Transverse colon (tissue), 4 donors: ENCODE results near the gene GRIN2C.

Experiments
- POLR2A ChIP-seq: fragments of 450-650 bp; IDR thresholded peaks from one replicate; pipeline ENCODE4 v1.6.1; 2016; ENCODE audit warnings: antibody characterized with exemption, mild to moderate bottlenecking, moderate library complexity
- POLR2AphosphoS5 ChIP-seq, 3 donors: sonication (generic); formaldehyde crosslinking; IDR thresholded peaks; one replicate each; pipeline ENCODE4 v1.6.1; 2016; ENCODE audit warnings: antibody characterized with exemption in 3 of 3
- TF ChIP-seq, protein P1 (sequence below), 5 experiments: fragments of 200-600 bp in 3 of 5; fragments of 450-650 bp in 2 of 5; sonication (generic) in 3 of 5; IDR thresholded peaks; 1 replicate in 2 of 5; 2 replicates in 3 of 5; pipeline ENCODE4 v1.5.1; 2016 to 2017; ENCODE audit warnings: antibody characterized with exemption in 5 of 5, inconsistent platforms in 3 of 5, mild to moderate bottlenecking in 2 of 5, moderate library complexity in 1 of 5

DNA sequence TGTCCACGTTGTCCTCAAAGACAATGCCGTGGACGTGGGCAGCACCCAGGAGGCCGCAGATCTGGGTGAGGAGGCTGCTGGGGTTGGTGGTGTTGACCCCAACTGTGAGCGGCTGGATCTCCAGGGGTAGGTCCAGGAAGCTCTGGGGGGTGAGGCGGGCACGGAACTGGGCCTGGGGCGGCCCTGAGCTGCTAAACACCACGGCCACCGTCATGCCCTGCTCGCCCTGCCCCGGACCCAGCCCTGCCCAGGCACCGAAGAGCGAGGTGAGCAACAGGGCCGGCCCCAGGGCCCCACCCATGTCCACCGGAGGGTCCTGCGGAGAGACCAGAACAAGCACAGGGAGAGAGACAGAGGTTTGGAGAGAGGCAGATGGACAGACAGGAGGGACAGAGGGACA lies 4.9 kb downstream of the GRIN2C start:
- TF ChIP-seq, protein P1, sequence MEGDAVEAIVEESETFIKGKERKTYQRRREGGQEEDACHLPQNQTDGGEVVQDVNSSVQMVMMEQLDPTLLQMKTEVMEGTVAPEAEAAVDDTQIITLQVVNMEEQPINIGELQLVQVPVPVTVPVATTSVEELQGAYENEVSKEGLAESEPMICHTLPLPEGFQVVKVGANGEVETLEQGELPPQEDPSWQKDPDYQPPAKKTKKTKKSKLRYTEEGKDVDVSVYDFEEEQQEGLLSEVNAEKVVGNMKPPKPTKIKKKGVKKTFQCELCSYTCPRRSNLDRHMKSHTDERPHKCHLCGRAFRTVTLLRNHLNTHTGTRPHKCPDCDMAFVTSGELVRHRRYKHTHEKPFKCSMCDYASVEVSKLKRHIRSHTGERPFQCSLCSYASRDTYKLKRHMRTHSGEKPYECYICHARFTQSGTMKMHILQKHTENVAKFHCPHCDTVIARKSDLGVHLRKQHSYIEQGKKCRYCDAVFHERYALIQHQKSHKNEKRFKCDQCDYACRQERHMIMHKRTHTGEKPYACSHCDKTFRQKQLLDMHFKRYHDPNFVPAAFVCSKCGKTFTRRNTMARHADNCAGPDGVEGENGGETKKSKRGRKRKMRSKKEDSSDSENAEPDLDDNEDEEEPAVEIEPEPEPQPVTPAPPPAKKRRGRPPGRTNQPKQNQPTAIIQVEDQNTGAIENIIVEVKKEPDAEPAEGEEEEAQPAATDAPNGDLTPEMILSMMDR (IDR thresholded peaks at IDR 0.05) = no peak
- TF ChIP-seq POLR2AphosphoS5 (IDR thresholded peaks at IDR 0.05) (no peak), POLR2A (no peak)
